SHP77 (cell line): ENCODE results near the gene PDE6C.

ENCODE experiments used
- DNase-seq, 2 experiments: peaks; one replicate each; lab custom pipeline; 2025; lab: John Stamatoyannopoulos, UW

PDE6C gene

GRCh38 chr10:93702210-93703001, 90.1 kb downstream of the PDE6C start, which contains the start of gene FRA10AC1:
TSS of gene FRA10AC1 (minus strand) at chr10:93702592. CDS start at chr10:93700106, 2,486 bp downstream.
- peak; percentile 72 to 84 for DNase-seq

DNA sequence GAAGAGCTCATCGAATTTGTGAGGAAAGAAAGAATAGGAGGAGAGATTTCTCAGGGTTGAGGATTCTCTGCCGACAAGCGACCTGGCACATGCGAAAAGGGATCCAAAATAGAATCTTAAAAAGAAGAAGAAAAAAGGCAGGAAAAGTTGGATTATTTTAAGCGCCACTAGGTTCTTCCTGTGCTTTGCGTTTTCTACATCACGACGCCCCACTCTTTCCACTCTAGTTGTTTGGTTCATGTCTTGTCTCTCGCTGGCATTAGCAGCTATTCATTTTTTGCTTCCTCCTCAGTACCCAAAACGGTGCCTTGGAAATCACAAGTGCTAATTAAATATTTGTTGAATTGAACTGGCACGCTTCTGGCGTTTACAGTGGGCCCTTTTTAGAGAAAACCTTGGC, 90.7 kb downstream of the PDE6C start:
- DNase-seq, result peak; percentile 6 to 31

DNA sequence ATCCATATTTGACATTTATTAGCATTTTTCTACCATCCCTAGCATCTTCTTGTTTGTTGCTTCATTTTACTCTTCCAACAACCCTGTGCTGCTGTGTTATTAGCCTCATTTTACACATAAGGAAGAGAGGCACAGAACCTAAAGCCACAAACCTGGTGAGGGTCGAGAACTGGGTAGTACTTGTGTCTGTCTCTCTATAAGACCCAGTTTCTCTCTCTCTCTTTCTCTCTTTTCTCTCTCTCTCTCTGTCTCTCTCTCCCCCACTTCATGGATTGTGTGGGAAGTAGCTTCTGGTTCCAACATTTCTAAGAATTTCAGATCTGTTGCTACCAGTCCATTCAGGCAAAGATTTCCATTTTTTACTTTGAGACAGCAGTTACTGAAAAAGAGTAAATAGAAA, 91.5 kb downstream of the PDE6C start:
- no peak for DNase-seq

GRCh38 chr10:93704451-93704850, 92.1 kb downstream of the PDE6C start:
- no peak for DNase-seq

GRCh38 chr10:93707623-93708022, 95.3 kb downstream of the PDE6C start:
- no peak for DNase-seq

DNA sequence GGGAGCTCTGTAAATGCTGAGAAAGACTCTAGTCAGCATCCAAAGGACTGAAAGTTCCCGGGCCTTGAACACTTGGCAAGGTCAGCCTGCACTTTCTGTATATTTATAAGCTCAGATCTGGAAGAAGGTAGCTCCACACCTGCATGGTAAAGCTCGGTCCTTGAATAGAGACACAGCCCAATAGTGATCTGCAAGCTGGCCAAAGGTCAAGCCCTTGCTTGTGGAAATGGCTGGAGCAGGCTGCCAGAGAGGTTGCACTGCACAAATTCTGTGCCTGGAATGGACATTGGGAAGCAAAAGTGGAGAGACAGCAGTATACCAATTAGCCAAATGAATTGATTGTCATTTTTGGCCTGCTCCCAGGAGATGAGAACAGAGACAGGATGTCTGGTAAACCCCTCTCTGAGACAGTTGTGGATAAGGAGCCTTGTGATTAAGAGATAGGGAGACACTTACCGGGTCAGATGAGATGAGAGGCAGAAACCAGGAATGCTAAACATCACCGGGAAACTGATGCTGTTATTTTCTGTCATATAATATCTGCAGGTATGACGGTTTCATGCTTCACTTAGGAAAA, 98.1 kb downstream of the PDE6C start:
- DNase-seq, result no peak

DNA sequence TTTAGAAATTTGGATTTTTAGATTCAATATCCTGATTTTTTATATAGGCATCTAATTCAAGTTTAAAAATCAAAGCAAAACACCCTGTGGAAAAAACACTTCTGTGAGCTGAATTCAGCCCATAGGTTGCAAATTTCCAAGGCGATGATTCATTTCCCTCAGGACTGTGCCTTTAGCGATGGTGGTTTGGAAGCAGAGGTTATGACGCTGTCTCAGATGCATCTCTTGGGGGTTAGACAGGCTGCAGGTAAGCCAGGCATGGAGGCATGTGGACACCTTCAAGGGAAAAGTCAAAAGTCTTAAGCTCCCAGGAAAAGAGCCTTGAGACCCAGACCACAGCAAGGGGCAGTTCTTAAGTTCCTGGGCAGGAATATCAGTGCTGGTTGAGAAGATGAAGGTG, 99.6 kb downstream of the PDE6C start:
- no peak for DNase-seq

DNA sequence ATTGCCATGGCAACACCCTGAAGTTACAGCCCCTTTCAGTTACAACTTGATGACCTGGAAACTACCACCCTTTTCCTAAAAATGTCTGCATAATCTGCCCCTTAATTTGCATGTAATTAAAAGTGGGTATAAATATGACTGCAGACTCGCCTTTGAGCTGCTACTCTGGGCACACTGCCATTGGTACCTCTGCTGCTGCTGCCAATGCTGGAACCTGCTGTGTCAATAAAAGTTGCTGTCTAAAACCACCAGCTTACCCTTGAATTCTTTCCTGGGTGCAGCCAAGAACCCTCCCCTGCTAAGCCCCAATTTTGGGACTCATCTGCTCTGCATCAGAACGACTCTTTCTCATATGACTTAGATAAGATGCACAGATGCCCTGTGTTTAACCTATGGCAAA, 100.3 kb downstream of the PDE6C start:
- DNase-seq, result no peak

- DNase-seq, result no peak
Measured at GRCh38 chr10:93715345-93715744, 103.0 kb downstream of the PDE6C start.
